GM18520 (cell line): ENCODE results near the gene NFASC.

ENCODE experiments used
- ATAC-seq: cut with Tn5 transposase; IDR thresholded peaks from one replicate; pipeline ENCODE4 v1.9.1; 2021; ENCODE audit not compliant: unreplicated experiment

NFASC gene

GRCh38 chr1:204887846-204888245 is 17.2 kb downstream of the NFASC start:
- ATAC-seq = no peak

- no peak for ATAC-seq
Measured at GRCh38 chr1:204888294-204888693, 17.6 kb downstream of the NFASC start.

GRCh38 chr1:204889681-204890383 is 19.2 kb downstream of the NFASC start:
- no peak for ATAC-seq

- no peak for ATAC-seq
Measured at GRCh38 chr1:204891860-204892259, 21.2 kb downstream of the NFASC start.

- ATAC-seq = no peak
Measured at GRCh38 chr1:204894031-204894430, 23.4 kb downstream of the NFASC start.

- ATAC-seq = no peak
Measured at GRCh38 chr1:204894606-204895005, 23.9 kb downstream of the NFASC start.

GRCh38 chr1:204896023-204896422 is 25.4 kb downstream of the NFASC start:
- no peak for ATAC-seq

- ATAC-seq = no peak
Measured at GRCh38 chr1:204896787-204897469, 26.3 kb downstream of the NFASC start.

GRCh38 chr1:204900721-204901120 is 30.1 kb downstream of the NFASC start:
- ATAC-seq = no peak

GRCh38 chr1:204902671-204903070 is 32.0 kb downstream of the NFASC start:
- ATAC-seq = no peak

GRCh38 chr1:204904228-204904810 is 33.7 kb downstream of the NFASC start:
- no peak for ATAC-seq

GRCh38 chr1:204909109-204909508 is 38.4 kb downstream of the NFASC start:
- no peak for ATAC-seq

GRCh38 chr1:204915861-204916495 is 45.3 kb downstream of the NFASC start:
- no peak for ATAC-seq

GRCh38 chr1:204917802-204918201 is 47.1 kb downstream of the NFASC start:
- no peak for ATAC-seq

- no peak for ATAC-seq
Measured at GRCh38 chr1:204920511-204920910, 49.8 kb downstream of the NFASC start.

GRCh38 chr1:204920967-204921366 is 50.3 kb downstream of the NFASC start:
- no peak for ATAC-seq

- no peak for ATAC-seq
Measured at GRCh38 chr1:204921855-204922516, 51.3 kb downstream of the NFASC start.

- ATAC-seq = no peak
Measured at GRCh38 chr1:204923201-204923600, 52.5 kb downstream of the NFASC start.

- ATAC-seq = no peak
Measured at GRCh38 chr1:204923626-204924012, 53.0 kb downstream of the NFASC start.

- no peak for ATAC-seq
Measured at GRCh38 chr1:204924013-204924759, 53.5 kb downstream of the NFASC start.

GRCh38 chr1:204925701-204926100 is 55.0 kb downstream of the NFASC start:
- ATAC-seq = no peak
